ENCODE results near the gene RCAN2.

Gene RCAN2

GRCh38 chr6:46305833-46306232 lies 185.4 kb downstream of the RCAN2 start:
- H3K27ac ChIP-seq: no peak overlapping the region
- DNase-seq (ENCODE audit: low read depth, low spot score): no peak

GRCh38 chr6:46305236-46305635 lies 186.0 kb downstream of the RCAN2 start:
- no peak overlapping the region for H3K27ac ChIP-seq
- no peak for DNase-seq (ENCODE audit: low read depth, low spot score)

- no peak overlapping the region for H3K27ac ChIP-seq
- DNase-seq (ENCODE audit: low read depth, low spot score): no peak
Observed at GRCh38 chr6:46302816-46303215, 188.4 kb downstream of the RCAN2 start.

GRCh38 chr6:46302176-46302575 lies 189.1 kb downstream of the RCAN2 start:
- no peak for DNase-seq (ENCODE audit: low read depth, low spot score)
- H3K27ac ChIP-seq: no peak overlapping the region

- no peak for DNase-seq (ENCODE audit: low read depth, low spot score)
- no peak overlapping the region for H3K27ac ChIP-seq
Observed at GRCh38 chr6:46299253-46299652, 192.0 kb downstream of the RCAN2 start.

- no peak overlapping the region for H3K27ac ChIP-seq
- no peak for DNase-seq (ENCODE audit: low read depth, low spot score)
Observed at GRCh38 chr6:46296586-46296985, 194.7 kb downstream of the RCAN2 start.

GRCh38 chr6:46293641-46294316 lies 197.5 kb downstream of the RCAN2 start:
- no peak for DNase-seq (ENCODE audit: low read depth, low spot score)
- H3K27ac ChIP-seq: no peak overlapping the region

- no peak overlapping the region for H3K27ac ChIP-seq
- no peak for DNase-seq (ENCODE audit: low read depth, low spot score)
Observed at GRCh38 chr6:46291880-46292279, 199.4 kb downstream of the RCAN2 start.

- no peak overlapping the region for H3K27ac ChIP-seq
- DNase-seq (ENCODE audit: low read depth, low spot score): no peak
Observed at GRCh38 chr6:46291275-46291633, 200.0 kb downstream of the RCAN2 start.

- DNase-seq (ENCODE audit: low read depth, low spot score): no peak
- no peak overlapping the region for H3K27ac ChIP-seq
Observed at GRCh38 chr6:46290421-46291274, 200.6 kb downstream of the RCAN2 start.

GRCh38 chr6:46289898-46290297 lies 201.4 kb downstream of the RCAN2 start:
- H3K27ac ChIP-seq: no peak overlapping the region
- DNase-seq (ENCODE audit: low read depth, low spot score): no peak

GRCh38 chr6:46288835-46289234 lies 202.4 kb downstream of the RCAN2 start:
- H3K27ac ChIP-seq: no peak overlapping the region
- DNase-seq (ENCODE audit: low read depth, low spot score): no peak

- no peak for DNase-seq (ENCODE audit: low read depth, low spot score)
- H3K27ac ChIP-seq: no peak overlapping the region
Observed at GRCh38 chr6:46287681-46288080, 203.6 kb downstream of the RCAN2 start.

- DNase-seq (ENCODE audit: low read depth, low spot score): no peak
Observed at GRCh38 chr6:46287043-46287442, 204.2 kb downstream of the RCAN2 start.

GRCh38 chr6:46284475-46284874 lies 206.8 kb downstream of the RCAN2 start:
- DNase-seq (ENCODE audit: low read depth, low spot score): no peak

More at GRCh38 chr6:46287043-46287442, 204.2 kb downstream of the RCAN2 start:
- no peak overlapping the region for H3K27ac ChIP-seq

GRCh38 chr6:46281110-46281509 lies 210.1 kb downstream of the RCAN2 start:
- no peak for DNase-seq (ENCODE audit: low read depth, low spot score)
- H3K27ac ChIP-seq: no peak overlapping the region

More at GRCh38 chr6:46284475-46284874, 206.8 kb downstream of the RCAN2 start:
- H3K27ac ChIP-seq: no peak overlapping the region

GRCh38 chr6:46279874-46280273 lies 211.4 kb downstream of the RCAN2 start:
- H3K27ac ChIP-seq: no peak overlapping the region
- DNase-seq (ENCODE audit: low read depth, low spot score): no peak

- no peak overlapping the region for H3K27ac ChIP-seq
- DNase-seq (ENCODE audit: low read depth, low spot score): no peak
Observed at GRCh38 chr6:46276576-46277142, 214.6 kb downstream of the RCAN2 start.

GRCh38 chr6:46274502-46274901 lies 216.7 kb downstream of the RCAN2 start:
- no peak for DNase-seq (ENCODE audit: low read depth, low spot score)
- no peak overlapping the region for H3K27ac ChIP-seq

- H3K27ac ChIP-seq: no peak overlapping the region
- no peak for DNase-seq (ENCODE audit: low read depth, low spot score)
Observed at GRCh38 chr6:46273911-46274310, 217.3 kb downstream of the RCAN2 start.

- no peak for DNase-seq (ENCODE audit: low read depth, low spot score)
- no peak overlapping the region for H3K27ac ChIP-seq
Observed at GRCh38 chr6:46271728-46272127, 219.5 kb downstream of the RCAN2 start.

All from epithelial cell of prostate (primary cell).